RWPE1 (cell line): ENCODE data around the gene SNAP91.

ENCODE experiments used
- CTCF ChIA-PET: fragments of 350-600 bp; sonication (Branson Sonifier 250); formaldehyde crosslinking; extraction: SDS; loops from one replicate; lab custom pipeline; 2021; lab: Yijun Ruan, JAX
- POLR2A ChIA-PET: fragments of 400-600 bp; formaldehyde crosslinking; extraction: SDS; loops from one replicate; lab custom pipeline; 2020; ENCODE audit warnings: antibody characterized with exemption; ENCODE audit not compliant: low non-redundant PET; lab: Yijun Ruan, JAX
- DNase-seq: peaks from one replicate; pipeline ENCODE4 v3.0.0; 2012; ENCODE audit warnings: low spot score
- H3K27ac ChIP-seq: fragments of 450-650 bp; 2 replicates; pipeline ENCODE4 v1.5.1; 2017
- CTCF ChIP-seq: fragments of 450-650 bp; conservative IDR thresholded peaks from 2 replicates; pipeline ENCODE4 v1.5.1; 2017; ENCODE audit warnings: low read depth, mild to moderate bottlenecking

Gene SNAP91

GRCh38 chr6:83597051-83597450 lies 111.8 kb downstream of the SNAP91 start:
- TF ChIP-seq CTCF: no peak
- no peak for DNase-seq
- H3K27ac ChIP-seq: no peak overlapping the region
- ChIA-PET POLR2A (no interaction called here), CTCF (interaction anchor here (0.6 kb wide), 1 partner anchor 1887 kb away, joined by 3 read pairs; no protein-coding TSS in a partner anchor)

GRCh38 chr6:83594941-83595340 lies 114.0 kb downstream of the SNAP91 start:
- CTCF ChIA-PET: no interaction called here
- H3K27ac ChIP-seq: no peak overlapping the region
- no peak for TF ChIP-seq CTCF
- POLR2A ChIA-PET: no interaction called here
- DNase-seq: no peak

- no peak for TF ChIP-seq CTCF
- ChIA-PET POLR2A (no interaction called here), CTCF (interaction anchor here (0.6 to 0.7 kb wide), 2 partner anchors 15 to 377 kb away, joined by 4 read pairs; no protein-coding TSS in a partner anchor)
- no peak for DNase-seq
- H3K27ac ChIP-seq: no peak overlapping the region
These were observed 115.5 kb downstream of the SNAP91 start for GRCh38 chr6:83593395-83593785.

GRCh38 chr6:83592770-83593394 lies 116.0 kb downstream of the SNAP91 start:
- ChIA-PET POLR2A (no interaction called here), CTCF (interaction anchor here (0.6 to 0.7 kb wide), 3 partner anchors 14 to 377 kb away, joined by 4 read pairs; no protein-coding TSS in a partner anchor)
- peak; percentile 49 for TF ChIP-seq CTCF
- no peak overlapping the region for H3K27ac ChIP-seq
- peak; percentile 13 for DNase-seq

GRCh38 chr6:83590416-83590815 lies 118.5 kb downstream of the SNAP91 start:
- ChIA-PET CTCF (interaction anchor here (0.6 kb wide), 2 partner anchors 145 to 820 kb away, joined by 3 to 4 read pairs; no protein-coding TSS in a partner anchor), POLR2A (no interaction called here)
- no peak overlapping the region for H3K27ac ChIP-seq
- no peak for TF ChIP-seq CTCF
- DNase-seq: no peak

- POLR2A ChIA-PET: no interaction called here
- H3K27ac ChIP-seq: no peak overlapping the region
- TF ChIP-seq CTCF: no peak
- no peak for DNase-seq
- CTCF ChIA-PET: interaction anchor here (0.6 to 1.0 kb wide), 2 partner anchors 19 to 1438 kb away, joined by 3 read pairs; no protein-coding TSS in a partner anchor
These were observed 119.8 kb downstream of the SNAP91 start for GRCh38 chr6:83589076-83589475.
